GM19099 (cell line): Measurements from ENCODE around the gene POTEG.
"Not testable (repeated sequence)": the region's sequence is repeated elsewhere in the genome, so short reads cannot be mapped to it uniquely, and the experiment has no call there.

Experiments used
- POLR2A ChIP-seq: IDR thresholded peaks from 3 replicates; pipeline ENCODE4 v1.6.1; 2011; ENCODE audit warnings: low read depth; ENCODE audit not compliant: insufficient read length; ENCODE audit errors: extremely low read depth

The POTEG gene

DNA sequence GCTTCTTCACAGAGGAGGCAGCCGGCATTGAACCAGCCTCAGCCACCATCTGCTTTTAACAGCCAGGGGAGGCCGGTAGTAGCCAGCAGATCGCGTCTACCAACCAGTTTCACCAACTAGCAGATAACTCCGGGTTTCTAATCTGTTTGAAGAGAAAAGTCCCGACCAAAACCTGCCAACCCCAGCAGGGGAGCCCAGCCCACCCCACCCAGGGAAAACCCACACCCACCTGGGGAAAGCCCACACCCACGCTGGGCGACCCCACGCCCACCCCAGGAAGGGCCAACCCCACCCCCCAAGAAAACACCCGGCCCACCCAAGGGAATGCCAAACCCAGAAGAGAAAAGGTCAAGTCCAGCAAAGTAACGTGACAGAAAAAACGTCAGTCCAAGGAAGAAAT, at the start of gene POTEG:
TSS of gene POTEG (minus strand) at position 101 of the 400 bp plus-strand sequence. CDS start at position 49, 52 bp downstream.
- not testable (repeated sequence) for TF ChIP-seq POLR2A
